GM19455 (cell line): ENCODE results near the gene GALC.

Experiments
- ATAC-seq: cut with Tn5 transposase; IDR thresholded peaks from one replicate; pipeline ENCODE4 v1.9.1; 2021; ENCODE audit not compliant: unreplicated experiment

GALC gene

GRCh38 chr14:87888136-87888999 lies 104.6 kb downstream of the GALC start:
- no peak for ATAC-seq

- ATAC-seq: no peak
Measured at GRCh38 chr14:87883750-87884149, 109.2 kb downstream of the GALC start.
